HEK293T (cell line): Measurements from ENCODE around the gene FBXL17.

Experiments used
- CTCF ChIA-PET: fragments of 350-600 bp; formaldehyde crosslinking; extraction: SDS; loops from one replicate; lab custom pipeline; 2021; ENCODE audit warnings: antibody characterized with exemption, inconsistent platforms; lab: Yijun Ruan, JAX
- POLR2A ChIA-PET: fragments of 350-600 bp; formaldehyde crosslinking; extraction: SDS; loops from one replicate; lab custom pipeline; 2020; ENCODE audit warnings: antibody characterized with exemption, inconsistent platforms; lab: Yijun Ruan, JAX
- DNase-seq: peaks from one replicate; pipeline ENCODE4 v3.0.0; 2012; ENCODE audit warnings: mixed read lengths; ENCODE audit errors: extremely low spot score
- ARNT ChIP-seq: fragments of 450-650 bp; IDR thresholded peaks from 2 replicates; pipeline ENCODE4 v1.6.1; 2017; ENCODE audit warnings: mild to moderate bottlenecking
- BHLHE40 ChIP-seq: fragments of 450-650 bp; IDR thresholded peaks from 2 replicates; pipeline ENCODE4 v1.6.1; 2016; ENCODE audit warnings: mild to moderate bottlenecking, moderate library complexity, borderline replicate concordance
- CTBP1 ChIP-seq: fragments of 450-650 bp; IDR thresholded peaks from 2 replicates; pipeline ENCODE4 v1.6.1; 2016; ENCODE audit warnings: borderline replicate concordance
- ELF4 ChIP-seq: fragments of 450-650 bp; IDR thresholded peaks from 2 replicates; pipeline ENCODE4 v1.6.1; 2017; ENCODE audit warnings: antibody characterized with exemption
- FOXA1 ChIP-seq: fragments of 450-650 bp; IDR thresholded peaks from 2 replicates; pipeline ENCODE4 v1.6.1; 2016; ENCODE audit warnings: mild to moderate bottlenecking
- FOXK2 ChIP-seq: fragments of 450-650 bp; IDR thresholded peaks from 2 replicates; pipeline ENCODE4 v1.6.1; 2016; ENCODE audit warnings: mild to moderate bottlenecking
- FOXM1 ChIP-seq: fragments of 450-650 bp; IDR thresholded peaks from 2 replicates; pipeline ENCODE4 v1.6.1; 2017; ENCODE audit warnings: mild to moderate bottlenecking, borderline replicate concordance
- HDGF ChIP-seq: fragments of 450-650 bp; IDR thresholded peaks from 2 replicates; pipeline ENCODE4 v1.6.1; 2017; ENCODE audit warnings: antibody characterized with exemption, borderline replicate concordance
- L3MBTL2 ChIP-seq: fragments of 450-650 bp; conservative IDR thresholded peaks from 2 replicates; pipeline ENCODE4 v1.6.1; 2016; ENCODE audit warnings: mild to moderate bottlenecking
- LEF1 ChIP-seq: fragments of 450-650 bp; IDR thresholded peaks from 2 replicates; pipeline ENCODE4 v1.6.1; 2017; ENCODE audit warnings: mild to moderate bottlenecking, borderline replicate concordance
- NFRKB ChIP-seq: fragments of 450-650 bp; IDR thresholded peaks from 2 replicates; pipeline ENCODE4 v1.6.1; 2016; ENCODE audit warnings: mild to moderate bottlenecking, moderate library complexity
- PKNOX1 ChIP-seq: fragments of 450-650 bp; IDR thresholded peaks from 2 replicates; pipeline ENCODE4 v1.6.1; 2016
- SP1 ChIP-seq: fragments of 450-650 bp; IDR thresholded peaks from 2 replicates; pipeline ENCODE4 v1.6.1; 2017
- SUZ12 ChIP-seq: fragments of 450-650 bp; IDR thresholded peaks from 2 replicates; pipeline ENCODE4 v1.6.1; 2016; ENCODE audit warnings: mild to moderate bottlenecking
- TARDBP ChIP-seq: fragments of 450-650 bp; IDR thresholded peaks from 2 replicates; pipeline ENCODE4 v1.6.1; 2016
- ZNF384 ChIP-seq: fragments of 450-650 bp; IDR thresholded peaks from 2 replicates; pipeline ENCODE4 v1.6.1; 2016

FBXL17 gene

GRCh38 chr5:107917983-107918382 is 463.9 kb downstream of the FBXL17 start:
- POLR2A ChIA-PET: no interaction called here

GRCh38 chr5:107916731-107917725 is 464.9 kb downstream of the FBXL17 start:
- POLR2A ChIA-PET: no interaction called here
- TF ChIP-seq ZNF384 (no peak), ELF4 (no peak), SP1 (no peak), FOXM1 (no peak), NFRKB (no peak), SUZ12 (no peak), L3MBTL2 (no peak), FOXK2 (no peak), TARDBP (no peak), BHLHE40 (no peak), PKNOX1 (no peak), ARNT (no peak), FOXA1 (no peak)
- DNase-seq: no peak
- CTCF ChIA-PET: interaction anchor here (0.7 kb wide), 1 partner anchor 25 kb away, joined by 3 read pairs; no protein-coding TSS in a partner anchor

More at GRCh38 chr5:107917983-107918382, 463.9 kb downstream of the FBXL17 start:
- CTCF ChIA-PET: interaction anchor here (0.7 kb wide), 1 partner anchor 26 kb away, joined by 3 read pairs; no protein-coding TSS in a partner anchor
- DNase-seq: no peak
- TF ChIP-seq ZNF384 (no peak), FOXA1 (no peak), L3MBTL2 (no peak), HDGF (no peak), LEF1 (no peak), NFRKB (no peak), SUZ12 (no peak), SP1 (no peak), FOXK2 (no peak), ARNT (no peak), BHLHE40 (no peak), FOXM1 (no peak), PKNOX1 (no peak), CTBP1 (no peak), TARDBP (no peak), ELF4 (no peak)

- POLR2A ChIA-PET: no interaction called here
- no peak for DNase-seq
- CTCF ChIA-PET: no interaction called here
- TF ChIP-seq PKNOX1 (no peak), SUZ12 (no peak), SP1 (no peak), BHLHE40 (no peak)
Measured at GRCh38 chr5:107915176-107915812, 466.6 kb downstream of the FBXL17 start.

- POLR2A ChIA-PET: interaction anchor here (0.6 kb wide), 1 partner anchor 887 kb away, joined by 3 read pairs; no protein-coding TSS in a partner anchor
- TF ChIP-seq ARNT (no peak), SP1 (no peak), L3MBTL2 (no peak), NFRKB (no peak), FOXM1 (no peak), FOXA1 (no peak), CTBP1 (no peak), LEF1 (no peak), PKNOX1 (no peak), SUZ12 (no peak), ELF4 (no peak), ZNF384 (no peak), FOXK2 (no peak), TARDBP (no peak), BHLHE40 (no peak), HDGF (no peak)
- no peak for DNase-seq
- CTCF ChIA-PET: no interaction called here
Measured at GRCh38 chr5:107913494-107913893, 468.4 kb downstream of the FBXL17 start.

GRCh38 chr5:107900721-107901120 is 481.2 kb downstream of the FBXL17 start:
- CTCF ChIA-PET: no interaction called here
- TF ChIP-seq FOXA1 (no peak), BHLHE40 (no peak), FOXK2 (no peak), SP1 (no peak), SUZ12 (no peak), FOXM1 (no peak), ARNT (no peak), LEF1 (no peak), ELF4 (no peak), PKNOX1 (no peak)
- no peak for DNase-seq
- POLR2A ChIA-PET: no interaction called here
